Thoracic aorta (tissue), 2 donors: Measurements from ENCODE around the gene MEI1. TPM values are rescaled to one million over a fixed set of nuclear protein-coding genes. Genes with fewer than 3 reads are reported as not detected.
"Not testable (repeated sequence)": the region's sequence is repeated elsewhere in the genome, so short reads cannot be mapped to it uniquely, and the experiment has no call there.

Experiments used
- ATAC-seq: fragments of 150-250 bp; one replicate; pipeline ENCODE4 v1.8.0; 2017; ENCODE audit warnings: low read depth; ENCODE audit not compliant: insufficient number of reproducible peaks, low FRiP score
- DNase-seq: peaks from one replicate; pipeline ENCODE4 v3.0.0-alpha.2; 2020; ENCODE audit warnings: low spot score
- H3K27ac ChIP-seq, 2 donors: fragments of 200-600 bp; sonication (generic); 1 replicate in 1 of 2; 2 replicates in 1 of 2; pipeline ENCODE4 v1.5.1; 2016; ENCODE audit warnings: mild to moderate bottlenecking in 2 of 2, moderate library complexity in 2 of 2
- H3K27me3 ChIP-seq: fragments of 200-600 bp; sonication (generic); replicated peaks from 2 replicates; pipeline ENCODE4 v1.6.0; 2016; ENCODE audit warnings: mild to moderate bottlenecking; ENCODE audit not compliant: insufficient read depth
- H3K36me3 ChIP-seq: fragments of 200-600 bp; sonication (generic); one replicate; pipeline ENCODE4 v1.5.1; 2016
- H3K4me1 ChIP-seq, 2 donors: fragments of 200-600 bp; sonication (generic); 1 replicate in 1 of 2; 2 replicates in 1 of 2; pipeline versions ENCODE4 v1.5.1 to v1.6.0; 2016; ENCODE audit warnings: low read depth in 2 of 2, mild to moderate bottlenecking in 1 of 2; ENCODE audit not compliant: control insufficient read depth in 1 of 2
- H3K4me3 ChIP-seq: fragments of 200-600 bp; sonication (generic); 2 replicates; pipeline ENCODE4 v1.5.1; 2016; ENCODE audit warnings: mild to moderate bottlenecking
- H3K9me3 ChIP-seq: fragments of 200-600 bp; sonication (generic); 2 replicates; pipeline ENCODE4 v1.5.1; 2016
- total RNA-seq, 2 donors: library from RNA; depleted of rRNA; stranded (reverse); fragments of >200 nt; gene quantifications; one replicate each; pipeline versions ENCODE4 v1.1.0 to v1.2.3, GENCODE V29; 2016
- TF ChIP-seq, protein P1 (sequence below): fragments of 200-600 bp; sonication (generic); IDR thresholded peaks from one replicate; pipeline ENCODE4 v1.5.1; 2019; ENCODE audit warnings: antibody characterized with exemption

MEI1 gene
- total RNA-seq, 2 donors from 2014 or later: 1.8 to 3.8 TPM

DNA sequence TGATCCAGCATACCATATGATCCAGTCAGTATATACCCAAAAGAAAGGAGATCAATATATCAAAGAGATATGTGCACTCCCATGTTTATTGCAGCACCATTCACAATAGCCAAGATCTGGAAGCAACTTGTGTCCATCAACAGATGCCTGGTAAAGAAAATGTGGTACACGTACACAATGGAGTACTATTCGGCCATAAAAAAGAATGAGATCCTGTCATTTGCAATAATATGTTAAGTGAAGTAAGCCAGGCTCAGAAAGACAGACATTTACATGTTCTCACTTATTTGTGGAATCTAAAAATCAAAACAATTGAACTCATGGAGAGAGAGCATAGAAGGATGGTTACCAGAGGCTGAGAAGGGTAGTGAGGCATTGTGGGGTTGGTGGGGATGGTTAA lies 37.6 kb upstream of the MEI1 start:
- no peak overlapping the region for H3K27ac ChIP-seq
- no peak for ATAC-seq
- no peaks in the 10 kb centered on the region for H3K4me1 ChIP-seq
- H3K9me3 ChIP-seq: no peaks in the 10 kb centered on the region
- H3K36me3 ChIP-seq: peaks cover 69% of the 10 kb centered on the region
- DNase-seq: no peak
- H3K27me3 ChIP-seq: no peaks in the 10 kb centered on the region
- TF ChIP-seq, protein P1, sequence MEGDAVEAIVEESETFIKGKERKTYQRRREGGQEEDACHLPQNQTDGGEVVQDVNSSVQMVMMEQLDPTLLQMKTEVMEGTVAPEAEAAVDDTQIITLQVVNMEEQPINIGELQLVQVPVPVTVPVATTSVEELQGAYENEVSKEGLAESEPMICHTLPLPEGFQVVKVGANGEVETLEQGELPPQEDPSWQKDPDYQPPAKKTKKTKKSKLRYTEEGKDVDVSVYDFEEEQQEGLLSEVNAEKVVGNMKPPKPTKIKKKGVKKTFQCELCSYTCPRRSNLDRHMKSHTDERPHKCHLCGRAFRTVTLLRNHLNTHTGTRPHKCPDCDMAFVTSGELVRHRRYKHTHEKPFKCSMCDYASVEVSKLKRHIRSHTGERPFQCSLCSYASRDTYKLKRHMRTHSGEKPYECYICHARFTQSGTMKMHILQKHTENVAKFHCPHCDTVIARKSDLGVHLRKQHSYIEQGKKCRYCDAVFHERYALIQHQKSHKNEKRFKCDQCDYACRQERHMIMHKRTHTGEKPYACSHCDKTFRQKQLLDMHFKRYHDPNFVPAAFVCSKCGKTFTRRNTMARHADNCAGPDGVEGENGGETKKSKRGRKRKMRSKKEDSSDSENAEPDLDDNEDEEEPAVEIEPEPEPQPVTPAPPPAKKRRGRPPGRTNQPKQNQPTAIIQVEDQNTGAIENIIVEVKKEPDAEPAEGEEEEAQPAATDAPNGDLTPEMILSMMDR: no peak
- H3K4me3 ChIP-seq: no peak overlapping the region

DNA sequence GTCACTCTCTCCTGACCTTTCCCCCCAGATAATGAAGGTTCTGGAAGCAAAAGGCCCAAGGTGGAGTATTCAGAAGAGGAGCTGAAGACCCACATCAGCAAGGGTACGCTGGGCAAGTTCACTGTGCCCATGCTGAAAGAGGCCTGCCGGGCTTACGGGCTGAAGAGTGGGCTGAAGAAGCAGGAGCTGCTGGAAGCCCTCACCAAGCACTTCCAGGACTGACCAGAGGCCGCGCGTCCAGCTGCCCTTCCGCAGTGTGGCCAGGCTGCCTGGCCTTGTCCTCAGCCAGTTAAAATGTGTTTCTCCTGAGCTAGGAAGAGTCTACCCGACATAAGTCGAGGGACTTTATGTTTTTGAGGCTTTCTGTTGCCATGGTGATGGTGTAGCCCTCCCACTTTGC lies 35.7 kb upstream of the MEI1 start:
- H3K36me3 ChIP-seq: peaks cover 52% of the 10 kb centered on the region
- not testable (repeated sequence) for H3K4me1 ChIP-seq, DNase-seq, ATAC-seq, H3K4me3 ChIP-seq, H3K27me3 ChIP-seq, H3K9me3 ChIP-seq, H3K27ac ChIP-seq

DNA sequence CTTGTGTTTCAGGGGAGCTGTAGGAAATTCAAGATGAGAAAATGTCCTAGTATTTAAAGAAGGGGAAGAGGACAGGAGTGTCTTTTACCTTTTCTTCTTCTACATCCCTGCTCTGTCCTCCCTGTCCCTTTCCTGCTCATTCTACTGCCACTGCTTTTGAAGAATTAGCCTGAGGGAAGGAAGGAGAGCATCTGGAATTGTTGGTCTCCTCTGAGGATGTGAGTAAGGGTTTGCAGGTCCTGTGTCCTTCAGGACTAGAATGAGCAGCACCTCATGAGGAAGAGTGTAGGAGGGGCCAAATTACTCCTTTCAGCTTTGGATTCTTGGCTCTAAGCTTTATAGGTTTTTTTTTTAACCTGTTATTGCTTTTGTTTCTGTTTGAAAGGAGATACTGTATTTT lies 34.8 kb upstream of the MEI1 start:
- Histone ChIP-seq H3K27me3 (no peaks in the 10 kb centered on the region), H3K9me3 (no peaks in the 10 kb centered on the region), H3K4me1 (peaks cover 0 to 5% of the 10 kb centered on the region in 2 donors), H3K36me3 (peaks cover 43% of the 10 kb centered on the region), H3K4me3 (no peak overlapping the region), H3K27ac (no peak overlapping the region)
- TF ChIP-seq, protein P1: no peak
- DNase-seq (no peak), ATAC-seq (no peak)

DNA sequence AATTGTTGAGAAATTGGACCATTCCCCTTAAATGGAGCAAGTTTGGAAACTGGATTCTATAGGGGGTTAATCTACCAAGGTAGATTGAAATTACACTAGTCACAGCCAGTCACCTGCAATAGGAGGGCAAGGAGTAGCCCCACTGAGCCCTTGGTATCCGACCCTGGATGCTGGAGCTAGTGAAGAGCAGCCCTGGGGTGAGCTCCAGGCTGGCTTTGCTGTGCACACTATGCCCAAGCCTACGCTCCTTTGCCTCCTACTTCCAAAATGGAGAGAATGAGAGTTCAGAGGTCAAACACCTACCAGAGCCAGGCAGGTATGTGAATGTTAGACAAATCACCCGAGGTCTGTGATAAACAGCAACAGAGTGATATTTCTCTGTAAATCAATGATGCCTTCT lies 34.4 kb upstream of the MEI1 start:
- DNase-seq: no peak
- H3K4me3 ChIP-seq: no peak overlapping the region
- H3K27me3 ChIP-seq: no peaks in the 10 kb centered on the region
- TF ChIP-seq, protein P1: no peak
- peaks cover 39% of the 10 kb centered on the region for H3K36me3 ChIP-seq
- no peak for ATAC-seq
- no peaks in the 10 kb centered on the region for H3K9me3 ChIP-seq
- H3K27ac ChIP-seq: no peak overlapping the region
- peaks cover 0 to 5% of the 10 kb centered on the region in 2 donors for H3K4me1 ChIP-seq

DNA sequence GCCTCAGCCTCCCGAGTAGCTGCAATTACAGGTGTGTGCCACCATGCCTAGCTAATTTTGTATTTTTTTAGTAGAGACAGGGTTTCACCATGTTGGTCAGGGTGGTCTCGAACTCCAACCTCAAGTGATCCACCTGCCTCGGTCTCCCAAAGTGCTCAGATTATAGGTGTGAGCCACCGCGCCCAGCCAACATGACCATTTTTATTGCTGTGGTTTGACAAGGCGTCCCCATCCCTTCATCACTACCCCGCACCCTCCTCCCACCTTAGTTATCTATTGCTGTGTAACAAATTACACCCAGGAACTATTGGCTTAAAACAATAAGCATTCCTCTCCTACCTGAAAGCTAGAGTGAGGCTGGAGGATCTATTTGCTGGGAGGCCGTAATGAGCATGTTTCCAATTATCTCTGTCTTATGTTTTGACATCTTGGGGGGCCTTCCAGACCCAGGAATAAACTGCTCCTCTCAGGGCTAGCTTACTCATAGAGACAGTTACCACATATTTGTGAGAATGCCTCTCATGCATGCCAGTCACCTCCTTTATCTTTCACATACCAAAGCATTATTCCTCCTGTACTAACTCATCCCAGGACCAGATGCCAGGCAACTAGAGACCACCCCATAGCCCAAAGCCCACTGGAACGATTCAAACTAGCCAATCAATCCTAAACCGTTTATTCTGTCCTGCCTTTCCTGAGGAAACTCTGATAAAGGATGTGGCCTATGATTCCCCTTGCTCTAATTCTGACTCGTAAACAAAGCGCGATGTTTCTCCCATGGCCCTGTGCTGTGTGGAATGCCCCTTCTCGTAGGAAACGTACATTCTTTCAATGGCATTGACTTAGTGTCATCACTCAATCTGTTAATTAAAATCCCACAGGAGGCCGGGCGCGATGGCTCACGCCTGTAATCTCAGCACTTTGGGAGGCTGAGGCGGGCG lies 30.1 kb upstream of the MEI1 start:
- H3K4me1 ChIP-seq: peaks cover 0 to 5% of the 10 kb centered on the region in 2 donors
- no peak for ATAC-seq
- no peaks in the 10 kb centered on the region for H3K9me3 ChIP-seq
- peaks cover 4% of the 10 kb centered on the region for H3K36me3 ChIP-seq
- TF ChIP-seq, protein P1: no peak
- H3K27me3 ChIP-seq: no peaks in the 10 kb centered on the region
- no peak overlapping the region for H3K27ac ChIP-seq
- no peak for DNase-seq
- H3K4me3 ChIP-seq: no peak overlapping the region

DNA sequence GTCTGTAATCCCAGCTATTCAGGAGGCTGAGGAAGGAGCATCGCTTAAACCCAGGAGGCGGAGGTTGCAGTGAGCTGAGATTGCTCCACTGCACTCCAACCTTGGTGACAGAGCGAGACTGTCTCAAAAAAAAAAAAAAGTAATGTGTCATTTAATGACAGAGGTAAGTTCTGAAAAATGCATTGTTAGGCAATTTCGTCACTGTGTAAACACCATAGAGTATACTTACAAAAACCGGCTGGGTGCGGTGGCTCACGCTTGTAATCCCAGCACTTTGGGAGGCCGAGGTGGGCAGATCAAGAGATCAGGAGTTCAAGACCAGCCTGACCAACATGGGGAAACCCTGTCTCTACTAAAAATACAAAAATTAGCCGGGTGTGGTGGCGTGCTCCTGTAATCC lies 27.2 kb upstream of the MEI1 start:
- H3K4me3 ChIP-seq, H3K27ac ChIP-seq, H3K4me1 ChIP-seq, ATAC-seq, H3K27me3 ChIP-seq, DNase-seq, H3K9me3 ChIP-seq: not testable (repeated sequence)
- peaks cover 10% of the 10 kb centered on the region for H3K36me3 ChIP-seq
